ENCODE results near the gene ARHGDIB. TPM values are rescaled to one million over a fixed set of nuclear protein-coding genes. Genes with fewer than 3 reads are reported as not detected.

ARHGDIB gene
- total and polyA plus RNA-seq, 5 donors from 2014 or later: 1,263 to 4,641 (median 3,646) TPM

DNA sequence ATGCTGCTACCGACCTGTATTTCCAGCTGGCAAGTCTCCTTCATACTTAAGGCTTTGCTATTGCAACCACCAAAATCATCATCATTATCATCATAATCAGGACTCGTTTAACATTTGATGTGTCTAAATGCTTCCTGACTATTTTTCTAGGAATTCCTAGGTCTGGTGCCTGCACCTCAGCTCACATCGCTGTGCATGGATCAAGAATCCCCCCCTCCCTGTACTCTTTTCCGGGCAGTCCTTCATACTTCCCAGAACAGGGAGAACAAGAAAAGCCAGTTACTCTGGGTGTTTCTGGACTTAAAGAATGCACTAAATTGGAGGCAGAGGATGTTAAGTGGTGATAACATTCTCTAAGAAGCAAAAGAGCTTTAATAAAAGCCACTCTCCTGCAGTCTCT is 32.5 kb downstream of the ARHGDIB start:
- H3K36me3 Mint-ChIP-seq: peaks cover 58% of the 10 kb centered on the region
- Histone ChIP-seq H3K4me3 (ENCODE audit: low read depth, low read length) (no peak overlapping the region), H3K4me1 (ENCODE audit: control insufficient read depth, insufficient read depth, low read length, poor library complexity, severe bottlenecking) (no peaks in the 10 kb centered on the region), H3K27me3 (ENCODE audit: control insufficient read depth, insufficient read depth, low read length) (no peaks in the 10 kb centered on the region), H3K9me3 (ENCODE audit: control insufficient read depth in 2 of 2, low read length in 2 of 2) (no peaks in the 10 kb centered on the region), H3K27ac (ENCODE audit: insufficient read depth, low read length, poor library complexity, severe bottlenecking) (no peak overlapping the region), H3K36me3 (ENCODE audit: control insufficient read depth, insufficient read depth, low read length) (peaks cover 75% of the 10 kb centered on the region)
- no peak overlapping the region for H3K27ac Mint-ChIP-seq
- no peaks in the 10 kb centered on the region for H3K27me3 Mint-ChIP-seq
- ATAC-seq (ENCODE audit: low read depth in 2 of 2) (no peak), DNase-seq (no peak)
- no peaks in the 10 kb centered on the region for H3K9me3 Mint-ChIP-seq
- H3K4me1 Mint-ChIP-seq: peaks cover 4 to 24% (median 18%) of the 10 kb centered on the region in 4 donors
- H3K4me3 Mint-ChIP-seq: no peak overlapping the region

DNA sequence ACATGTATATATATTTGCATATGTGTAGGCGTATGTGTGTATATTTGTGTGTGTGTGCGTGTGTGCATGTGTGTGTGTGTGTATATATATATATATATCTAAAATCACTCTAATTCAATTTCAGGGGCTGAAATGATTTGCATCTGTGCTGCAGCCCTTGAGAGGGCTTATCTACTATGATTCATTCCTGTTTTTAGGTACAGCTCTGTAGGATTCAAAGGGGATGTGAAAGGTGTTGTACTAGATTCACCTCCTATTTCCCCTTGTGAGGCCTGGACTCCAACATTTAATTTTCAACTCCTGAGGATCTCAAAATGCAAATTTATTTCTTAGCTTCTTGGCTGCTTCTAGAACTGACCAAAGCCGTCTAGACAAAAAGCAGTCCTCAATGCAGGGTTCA is 34.1 kb downstream of the ARHGDIB start:
- DNase-seq (no peak), ATAC-seq (ENCODE audit: low read depth in 2 of 2) (no peak)
- H3K9me3 Mint-ChIP-seq: no peaks in the 10 kb centered on the region
- H3K36me3 Mint-ChIP-seq: peaks cover 45% of the 10 kb centered on the region
- Histone ChIP-seq H3K4me3 (ENCODE audit: low read depth, low read length) (no peak overlapping the region), H3K36me3 (ENCODE audit: control insufficient read depth, insufficient read depth, low read length) (peaks cover 60% of the 10 kb centered on the region), H3K27me3 (ENCODE audit: control insufficient read depth, insufficient read depth, low read length) (no peaks in the 10 kb centered on the region), H3K9me3 (ENCODE audit: control insufficient read depth in 2 of 2, low read length in 2 of 2) (no peaks in the 10 kb centered on the region), H3K27ac (ENCODE audit: insufficient read depth, low read length, poor library complexity, severe bottlenecking) (no peak overlapping the region), H3K4me1 (ENCODE audit: control insufficient read depth, insufficient read depth, low read length, poor library complexity, severe bottlenecking) (no peaks in the 10 kb centered on the region)
- H3K4me3 Mint-ChIP-seq: no peak overlapping the region
- H3K27ac Mint-ChIP-seq: no peak overlapping the region
- no peaks in the 10 kb centered on the region for H3K27me3 Mint-ChIP-seq
- H3K4me1 Mint-ChIP-seq: peaks cover 3 to 23% (median 10%) of the 10 kb centered on the region in 4 donors

DNA sequence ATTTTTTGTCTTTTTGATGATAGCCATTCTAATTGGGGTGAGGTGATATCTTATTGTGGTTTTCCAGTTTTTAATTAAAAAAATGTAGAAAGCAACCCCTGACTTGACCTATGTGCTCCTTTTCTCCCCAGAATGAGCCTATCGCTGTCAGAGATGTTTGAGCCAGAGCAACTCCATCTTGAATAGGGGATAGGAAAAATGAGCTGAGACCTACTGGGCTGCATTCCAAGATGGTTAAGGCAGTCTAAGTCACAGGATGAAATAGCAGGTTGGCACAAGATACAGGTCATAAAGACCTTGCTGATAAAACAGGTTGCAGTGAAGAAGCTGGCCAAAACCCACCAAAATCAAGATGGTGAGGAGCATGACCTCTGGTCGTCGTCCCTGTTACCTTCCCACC is 36.9 kb downstream of the ARHGDIB start:
- ATAC-seq (ENCODE audit: low read depth in 2 of 2) (no peak), DNase-seq (no peak)
- Histone ChIP-seq H3K4me1 (ENCODE audit: control insufficient read depth, insufficient read depth, low read length, poor library complexity, severe bottlenecking) (peaks cover 14% of the 10 kb centered on the region), H3K27me3 (ENCODE audit: control insufficient read depth, insufficient read depth, low read length) (no peaks in the 10 kb centered on the region), H3K9me3 (ENCODE audit: control insufficient read depth in 2 of 2, low read length in 2 of 2) (no peaks in the 10 kb centered on the region), H3K27ac (ENCODE audit: insufficient read depth, low read length, poor library complexity, severe bottlenecking) (no peak overlapping the region), H3K36me3 (ENCODE audit: control insufficient read depth, insufficient read depth, low read length) (peaks cover 43% of the 10 kb centered on the region), H3K4me3 (ENCODE audit: low read depth, low read length) (no peak overlapping the region)
- H3K27me3 Mint-ChIP-seq: no peaks in the 10 kb centered on the region
- H3K4me3 Mint-ChIP-seq: no peak overlapping the region
- H3K4me1 Mint-ChIP-seq: peaks cover 22 to 32% (median 26%) of the 10 kb centered on the region in 4 donors
- peaks cover 38% of the 10 kb centered on the region for H3K36me3 Mint-ChIP-seq
- H3K9me3 Mint-ChIP-seq: no peaks in the 10 kb centered on the region
- H3K27ac Mint-ChIP-seq: no peak overlapping the region

DNA sequence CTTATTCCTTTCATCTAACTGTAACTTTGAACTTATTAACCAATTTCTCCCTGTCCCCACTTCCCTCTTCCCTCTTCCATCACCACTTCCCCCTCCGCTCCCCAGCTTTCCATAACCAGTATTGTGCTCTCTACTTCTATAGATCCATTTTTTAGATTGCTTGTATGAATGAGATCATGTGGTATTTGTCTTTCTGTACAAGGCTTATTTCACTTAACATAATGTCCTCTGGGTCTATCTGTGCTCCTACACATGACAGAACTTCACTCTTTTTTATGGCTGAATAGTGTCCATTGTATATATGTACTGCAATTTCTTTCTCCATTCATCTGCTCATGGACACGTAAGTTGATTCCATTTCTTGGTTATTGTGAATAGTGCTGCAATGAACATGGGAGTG is 37.5 kb downstream of the ARHGDIB start:
- Mint-ChIP-seq H3K27ac (peak overlapping the region in 1 of 3 donors; percentile 4), H3K9me3 (no peaks in the 10 kb centered on the region), H3K4me3 (no peak overlapping the region), H3K27me3 (no peaks in the 10 kb centered on the region), H3K4me1 (peaks cover 22 to 32% (median 27%) of the 10 kb centered on the region in 4 donors), H3K36me3 (peaks cover 43% of the 10 kb centered on the region)
- Histone ChIP-seq H3K4me1 (ENCODE audit: control insufficient read depth, insufficient read depth, low read length, poor library complexity, severe bottlenecking) (peaks cover 14% of the 10 kb centered on the region), H3K36me3 (ENCODE audit: control insufficient read depth, insufficient read depth, low read length) (peaks cover 43% of the 10 kb centered on the region), H3K4me3 (ENCODE audit: low read depth, low read length) (no peak overlapping the region), H3K9me3 (ENCODE audit: control insufficient read depth in 2 of 2, low read length in 2 of 2) (no peaks in the 10 kb centered on the region), H3K27me3 (ENCODE audit: control insufficient read depth, insufficient read depth, low read length) (no peaks in the 10 kb centered on the region), H3K27ac (ENCODE audit: insufficient read depth, low read length, poor library complexity, severe bottlenecking) (no peak overlapping the region)
- no peak for ATAC-seq (ENCODE audit: low read depth in 2 of 2)
- DNase-seq: no peak

DNA sequence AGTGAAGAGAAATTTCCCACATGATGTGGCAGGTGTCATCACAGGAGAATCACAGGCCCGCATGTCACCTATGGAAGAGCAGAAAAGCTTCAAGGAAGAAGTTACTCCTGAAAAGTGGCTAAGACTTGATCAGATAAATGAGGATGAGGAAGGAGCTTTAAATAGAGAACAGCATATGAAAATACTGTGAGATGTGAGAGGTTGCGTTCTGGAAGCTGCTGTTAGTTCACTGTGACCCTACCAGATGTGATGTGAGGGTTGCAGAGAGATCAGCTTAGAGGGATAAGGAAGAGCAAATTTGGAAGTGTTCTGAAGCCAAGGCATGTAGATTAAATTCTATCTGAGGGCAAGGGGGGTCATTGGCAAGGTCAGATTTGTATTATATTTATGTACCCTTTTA is 40.2 kb downstream of the ARHGDIB start:
- Mint-ChIP-seq H3K36me3 (peaks cover 49% of the 10 kb centered on the region), H3K9me3 (no peaks in the 10 kb centered on the region), H3K4me3 (peak overlapping the region in 2 of 4 donors; percentile 6 to 29), H3K27me3 (no peaks in the 10 kb centered on the region), H3K4me1 (peaks cover 6 to 30% (median 24%) of the 10 kb centered on the region in 4 donors), H3K27ac (peak overlapping the region; percentile 59 to 95 (median 63))
- DNase-seq (no peak), ATAC-seq (ENCODE audit: low read depth in 2 of 2) (no peak)
- Histone ChIP-seq H3K4me3 (ENCODE audit: low read depth, low read length) (peak overlapping the region; percentile 39), H3K36me3 (ENCODE audit: control insufficient read depth, insufficient read depth, low read length) (peaks cover 51% of the 10 kb centered on the region), H3K9me3 (ENCODE audit: control insufficient read depth in 2 of 2, low read length in 2 of 2) (no peaks in the 10 kb centered on the region), H3K27ac (ENCODE audit: insufficient read depth, low read length, poor library complexity, severe bottlenecking) (peak overlapping the region; percentile 15), H3K27me3 (ENCODE audit: control insufficient read depth, insufficient read depth, low read length) (no peaks in the 10 kb centered on the region), H3K4me1 (ENCODE audit: control insufficient read depth, insufficient read depth, low read length, poor library complexity, severe bottlenecking) (peaks cover 14% of the 10 kb centered on the region)

DNA sequence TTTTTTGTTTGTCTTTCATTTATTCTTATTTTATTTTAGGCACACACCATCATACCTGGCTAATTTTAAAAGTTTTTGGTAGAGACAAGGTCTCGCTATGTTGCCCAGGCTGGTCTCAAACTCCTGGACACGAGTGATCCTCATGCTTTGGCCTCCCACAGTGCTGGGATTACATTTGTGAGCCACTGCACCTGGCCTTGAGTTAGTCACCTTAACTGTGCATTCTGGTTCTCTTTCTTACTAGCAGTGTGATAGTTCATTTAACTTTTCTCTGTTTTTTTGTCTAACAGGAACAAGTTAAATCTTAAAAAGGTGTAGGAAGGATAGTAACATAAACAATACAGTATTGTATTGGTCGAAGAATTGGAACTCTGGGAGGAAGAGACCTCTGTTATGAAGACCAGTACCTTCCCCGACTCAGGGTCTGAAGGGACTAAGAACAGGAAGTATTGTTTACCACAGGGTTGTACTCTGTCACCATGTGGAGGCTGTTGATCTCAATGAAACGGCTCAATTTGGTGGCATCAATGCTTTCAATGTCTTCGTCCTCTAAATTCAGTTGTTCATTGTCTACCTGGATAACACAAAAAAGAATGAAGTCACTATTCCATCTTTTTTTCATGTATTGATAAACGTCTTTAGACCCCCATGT is 40.8 kb downstream of the ARHGDIB start:
- Histone ChIP-seq H3K9me3 (ENCODE audit: control insufficient read depth in 2 of 2, low read length in 2 of 2) (no peaks in the 10 kb centered on the region), H3K36me3 (ENCODE audit: control insufficient read depth, insufficient read depth, low read length) (peaks cover 55% of the 10 kb centered on the region), H3K27ac (ENCODE audit: insufficient read depth, low read length, poor library complexity, severe bottlenecking) (peak overlapping the region; percentile 15), H3K4me1 (ENCODE audit: control insufficient read depth, insufficient read depth, low read length, poor library complexity, severe bottlenecking) (peaks cover 14% of the 10 kb centered on the region), H3K27me3 (ENCODE audit: control insufficient read depth, insufficient read depth, low read length) (no peaks in the 10 kb centered on the region), H3K4me3 (ENCODE audit: low read depth, low read length) (peak overlapping the region; percentile 39)
- H3K27ac Mint-ChIP-seq: peak overlapping the region; percentile 59 to 95 (median 63)
- H3K36me3 Mint-ChIP-seq: peaks cover 55% of the 10 kb centered on the region
- no peaks in the 10 kb centered on the region for H3K9me3 Mint-ChIP-seq
- peaks cover 6 to 30% (median 23%) of the 10 kb centered on the region in 4 donors for H3K4me1 Mint-ChIP-seq
- peak overlapping the region in 2 of 4 donors; percentile 6 to 29 for H3K4me3 Mint-ChIP-seq
- ATAC-seq (ENCODE audit: low read depth in 2 of 2) (peak; percentile 81 to 90), DNase-seq (peak in 2 of 3 donors; percentile 28 to 45)
- H3K27me3 Mint-ChIP-seq: no peaks in the 10 kb centered on the region

DNA sequence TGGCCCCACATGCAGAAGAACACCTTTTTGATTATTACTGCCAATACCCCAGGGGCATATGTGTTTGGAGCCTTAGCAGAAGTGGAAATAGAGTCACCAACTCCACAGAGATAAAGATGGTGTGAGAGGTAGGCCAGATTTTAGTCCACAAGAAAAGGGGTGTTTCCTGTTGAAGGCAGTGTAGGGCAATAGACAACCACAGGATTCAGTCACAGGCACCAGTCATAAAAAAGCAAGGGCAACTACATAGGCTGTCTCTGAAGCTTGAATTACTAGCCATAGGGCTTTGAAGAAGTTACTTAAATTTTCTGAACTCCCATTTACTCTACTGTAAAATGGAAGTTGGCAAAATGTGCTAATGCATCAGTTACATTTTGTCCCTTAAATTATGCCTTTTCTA is 41.9 kb downstream of the ARHGDIB start:
- Mint-ChIP-seq H3K27ac (peak overlapping the region; percentile 17 to 59 (median 58)), H3K4me3 (peak overlapping the region in 1 of 4 donors; percentile 9), H3K4me1 (peaks cover 6 to 30% (median 25%) of the 10 kb centered on the region in 4 donors), H3K36me3 (peaks cover 65% of the 10 kb centered on the region), H3K27me3 (no peaks in the 10 kb centered on the region), H3K9me3 (no peaks in the 10 kb centered on the region)
- peaks cover 62% of the 10 kb centered on the region for H3K36me3 ChIP-seq (ENCODE audit: control insufficient read depth, insufficient read depth, low read length)
- no peaks in the 10 kb centered on the region for H3K9me3 ChIP-seq (ENCODE audit: control insufficient read depth in 2 of 2, low read length in 2 of 2)
- DNase-seq: no peak
- H3K27me3 ChIP-seq (ENCODE audit: control insufficient read depth, insufficient read depth, low read length): no peaks in the 10 kb centered on the region
- no peak overlapping the region for H3K27ac ChIP-seq (ENCODE audit: insufficient read depth, low read length, poor library complexity, severe bottlenecking)
- peaks cover 14% of the 10 kb centered on the region for H3K4me1 ChIP-seq (ENCODE audit: control insufficient read depth, insufficient read depth, low read length, poor library complexity, severe bottlenecking)
- no peak for ATAC-seq (ENCODE audit: low read depth in 2 of 2)
- H3K4me3 ChIP-seq (ENCODE audit: low read depth, low read length): no peak overlapping the region

DNA sequence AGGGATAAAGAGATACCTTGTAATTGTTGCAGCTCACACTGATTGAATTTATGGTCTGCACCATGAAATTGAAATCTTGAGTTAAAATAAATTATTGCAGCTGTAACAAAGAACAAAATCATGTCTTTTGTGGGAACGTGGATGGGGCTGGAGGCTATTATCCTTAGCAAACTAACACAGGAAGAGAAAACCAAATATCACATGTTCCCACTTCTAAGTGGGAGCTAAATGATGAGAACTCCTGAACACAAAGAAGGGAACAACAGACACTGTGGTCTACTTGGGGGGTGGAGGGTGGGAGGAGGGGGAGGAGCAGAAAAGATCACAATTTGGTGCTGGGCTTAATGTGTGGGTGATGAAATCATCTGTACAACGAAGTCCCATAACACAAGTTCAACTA is 45.7 kb downstream of the ARHGDIB start:
- peak overlapping the region in 1 of 3 donors; percentile 54 for H3K27ac Mint-ChIP-seq
- Histone ChIP-seq H3K36me3 (ENCODE audit: control insufficient read depth, insufficient read depth, low read length) (peaks cover 76% of the 10 kb centered on the region), H3K9me3 (ENCODE audit: control insufficient read depth in 2 of 2, low read length in 2 of 2) (no peaks in the 10 kb centered on the region), H3K27me3 (ENCODE audit: control insufficient read depth, insufficient read depth, low read length) (no peaks in the 10 kb centered on the region), H3K4me1 (ENCODE audit: control insufficient read depth, insufficient read depth, low read length, poor library complexity, severe bottlenecking) (peaks cover 6% of the 10 kb centered on the region), H3K4me3 (ENCODE audit: low read depth, low read length) (no peak overlapping the region), H3K27ac (ENCODE audit: insufficient read depth, low read length, poor library complexity, severe bottlenecking) (no peak overlapping the region)
- no peak for ATAC-seq (ENCODE audit: low read depth in 2 of 2)
- H3K9me3 Mint-ChIP-seq: no peaks in the 10 kb centered on the region
- peaks cover 78% of the 10 kb centered on the region for H3K36me3 Mint-ChIP-seq
- no peak for DNase-seq
- H3K27me3 Mint-ChIP-seq: no peaks in the 10 kb centered on the region
- no peak overlapping the region for H3K4me3 Mint-ChIP-seq
- H3K4me1 Mint-ChIP-seq: peaks cover 5 to 22% (median 18%) of the 10 kb centered on the region in 4 donors
